BE2C (cell line): ENCODE data around the gene UPK3B.
A peak's percentile ranks its signal among the peaks of the same experiment; 100 is the strongest.
"Not testable (repeated sequence)": the region's sequence is repeated elsewhere in the genome, so short reads cannot be mapped to it uniquely, and the experiment has no call there.

ENCODE experiments used
- DNase-seq: peaks from one replicate; pipeline ENCODE4 v3.0.0-alpha.2; 2020
- H3K27me3 ChIP-seq: fragments of 250-450 bp; sonication (Bioruptor Pico); 2 replicates; pipeline ENCODE4 v1.5.1; 2020; ENCODE audit warnings: mild to moderate bottlenecking
- H3K36me3 ChIP-seq: fragments of 250-450 bp; sonication (Bioruptor Pico); 2 replicates; pipeline ENCODE4 v1.5.1; 2020; ENCODE audit warnings: mild to moderate bottlenecking
- H3K4me1 ChIP-seq: fragments of 250-450 bp; sonication (Bioruptor Pico); 2 replicates; pipeline ENCODE4 v1.5.1; 2020
- H3K4me3 ChIP-seq: 2 replicates; pipeline ENCODE4 v1.5.1; 2011; ENCODE audit warnings: low read depth, low read length
- H3K9me3 ChIP-seq: fragments of 250-450 bp; sonication (Bioruptor Pico); 2 replicates; pipeline ENCODE4 v1.5.1; 2020

Gene UPK3B

GRCh38 chr7:76480403-76481253 is 29.7 kb upstream of the UPK3B start:
- H3K9me3 ChIP-seq, H3K27me3 ChIP-seq, H3K4me1 ChIP-seq, H3K4me3 ChIP-seq, H3K36me3 ChIP-seq, DNase-seq: not testable (repeated sequence)

GRCh38 chr7:76482660-76483059 is 27.7 kb upstream of the UPK3B start:
- not testable (repeated sequence) for H3K4me1 ChIP-seq, H3K36me3 ChIP-seq, H3K27me3 ChIP-seq, DNase-seq, H3K4me3 ChIP-seq, H3K9me3 ChIP-seq

- H3K4me1 ChIP-seq, H3K9me3 ChIP-seq, H3K4me3 ChIP-seq, H3K36me3 ChIP-seq, DNase-seq, H3K27me3 ChIP-seq: not testable (repeated sequence)
These were observed 27.3 kb upstream of the UPK3B start for GRCh38 chr7:76483081-76483480.

DNA sequence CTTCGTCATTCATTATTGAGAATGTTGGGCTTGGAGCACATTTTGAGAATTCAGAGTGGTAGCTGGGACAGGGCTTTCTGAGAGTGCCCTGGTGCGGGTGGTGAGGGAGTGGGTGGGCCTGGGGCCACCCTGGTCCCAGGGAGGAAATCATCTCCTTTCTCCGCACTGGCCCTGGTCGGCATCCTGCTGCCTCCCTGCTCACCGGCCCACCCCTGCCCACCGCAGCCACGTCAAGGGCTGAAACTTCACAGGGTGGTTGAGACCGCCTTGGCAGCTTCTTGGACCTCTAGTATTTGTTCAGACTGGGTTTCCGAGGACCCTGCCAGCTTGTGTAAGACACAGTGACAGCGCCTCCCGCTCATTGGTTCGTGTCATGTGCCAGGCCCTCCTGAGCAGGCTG is 25.9 kb upstream of the UPK3B start:
- H3K27me3 ChIP-seq, H3K4me3 ChIP-seq, H3K4me1 ChIP-seq, DNase-seq, H3K36me3 ChIP-seq, H3K9me3 ChIP-seq: not testable (repeated sequence)

DNA sequence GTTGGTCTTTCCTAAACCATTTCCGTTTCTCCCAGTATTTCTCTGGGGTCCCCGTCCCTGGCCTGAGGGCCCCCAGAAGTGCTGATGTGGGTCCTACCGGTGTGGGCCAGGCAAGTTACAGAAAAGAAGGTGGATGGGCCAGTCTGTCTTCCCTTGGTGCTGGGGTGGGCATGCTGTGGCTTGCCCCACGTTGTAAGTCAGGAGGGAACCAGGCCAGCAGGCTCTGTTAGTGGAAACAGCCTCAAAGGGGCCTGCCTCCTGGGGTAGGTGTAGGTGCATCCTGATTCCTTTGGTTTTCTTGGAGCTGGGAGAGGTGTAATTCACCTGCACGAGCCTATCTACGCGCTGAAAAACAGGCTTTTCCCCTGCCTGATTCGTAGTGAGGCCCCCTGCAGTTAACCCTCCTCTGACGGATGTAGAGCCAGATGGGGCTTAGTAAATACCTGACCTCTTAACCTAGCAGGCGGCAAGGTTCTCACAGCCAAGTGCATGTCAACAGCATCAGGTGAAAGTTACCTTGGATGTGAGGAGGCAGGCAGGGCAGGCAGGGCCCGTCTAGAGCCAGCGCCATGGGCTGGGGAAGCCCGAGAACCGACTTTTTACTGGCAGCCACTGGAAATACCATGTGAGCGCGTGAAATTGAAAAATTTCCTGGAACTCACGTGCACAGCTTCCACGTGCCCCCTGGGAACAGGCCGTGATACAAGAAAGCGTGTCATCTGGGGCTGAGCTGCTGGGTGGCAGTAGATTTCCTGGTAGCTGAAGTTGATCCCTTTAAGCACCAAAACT is 24.3 kb upstream of the UPK3B start:
- not testable (repeated sequence) for H3K27me3 ChIP-seq, H3K4me3 ChIP-seq, DNase-seq, H3K36me3 ChIP-seq, H3K9me3 ChIP-seq, H3K4me1 ChIP-seq

DNA sequence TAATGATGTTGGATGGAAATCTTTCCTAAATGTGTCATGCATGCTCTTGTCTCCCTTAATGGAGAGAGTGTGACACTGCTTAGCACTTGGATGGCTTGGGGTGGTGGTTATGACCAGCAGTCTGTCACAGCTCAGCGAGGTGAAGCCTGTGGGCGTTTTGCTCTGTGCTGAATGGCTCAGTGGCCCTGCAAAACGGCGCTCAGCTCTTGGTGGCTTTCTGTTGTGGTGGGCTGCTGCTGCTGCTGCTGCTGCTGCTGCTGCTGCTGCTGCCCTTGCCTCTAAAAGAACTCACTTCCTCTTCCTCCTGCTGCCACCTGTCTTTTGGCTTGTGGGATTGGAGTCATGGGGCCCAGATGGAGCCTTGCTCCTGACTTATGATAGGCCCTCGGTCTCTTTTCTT is 23.7 kb upstream of the UPK3B start:
- not testable (repeated sequence) for H3K9me3 ChIP-seq, H3K4me3 ChIP-seq

DNA sequence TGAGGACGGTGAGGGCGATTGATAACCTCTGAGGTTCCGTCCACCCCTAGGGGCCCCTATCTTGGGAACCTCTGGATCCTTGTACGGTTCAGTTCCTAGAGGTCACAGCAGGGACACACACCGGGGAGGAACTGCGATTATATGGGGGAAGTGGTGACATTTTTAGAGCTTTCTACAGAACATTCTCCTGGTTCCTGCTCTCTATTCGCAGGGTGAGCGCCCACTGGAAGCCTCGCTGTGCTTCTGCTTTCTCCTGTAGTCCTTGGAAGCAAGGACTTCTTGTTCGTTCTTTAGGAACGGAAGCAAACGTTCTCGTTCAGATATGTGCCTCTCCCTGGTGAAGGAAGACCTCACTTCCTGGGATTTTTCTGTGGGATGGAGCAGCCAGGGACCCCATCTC is 22.4 kb upstream of the UPK3B start:
- H3K4me1 ChIP-seq, H3K9me3 ChIP-seq, H3K27me3 ChIP-seq, H3K4me3 ChIP-seq, H3K36me3 ChIP-seq, DNase-seq: not testable (repeated sequence)

More for the DNA sequence above, 23.7 kb upstream of the UPK3B start:
- not testable (repeated sequence) for H3K36me3 ChIP-seq, H3K27me3 ChIP-seq, DNase-seq, H3K4me1 ChIP-seq

DNA sequence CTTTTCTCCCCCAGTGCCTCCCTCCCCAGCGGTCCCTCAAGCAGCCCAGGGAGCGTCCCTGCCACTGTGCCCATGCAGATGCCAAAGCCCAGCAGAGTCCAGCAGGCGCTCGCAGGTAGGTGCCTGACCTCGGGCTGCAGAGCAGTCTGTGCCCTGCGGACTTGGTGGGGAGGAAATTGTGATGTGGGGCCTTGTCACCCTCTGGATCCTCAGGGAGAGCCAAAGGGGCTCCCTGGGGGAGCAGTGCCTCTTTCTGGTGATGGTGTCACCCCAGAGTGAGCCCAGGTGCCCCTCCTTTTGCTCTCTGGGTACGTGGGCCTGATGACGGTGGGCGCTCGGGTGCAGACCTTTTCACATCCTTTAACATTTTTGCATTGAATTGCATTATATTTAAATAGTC is 18.2 kb upstream of the UPK3B start:
- not testable (repeated sequence) for H3K4me3 ChIP-seq, H3K27me3 ChIP-seq, DNase-seq, H3K9me3 ChIP-seq, H3K4me1 ChIP-seq, H3K36me3 ChIP-seq

- not testable (repeated sequence) for H3K27me3 ChIP-seq, H3K36me3 ChIP-seq
These were observed 14.6 kb upstream of the UPK3B start for GRCh38 chr7:76495717-76496116.

DNA sequence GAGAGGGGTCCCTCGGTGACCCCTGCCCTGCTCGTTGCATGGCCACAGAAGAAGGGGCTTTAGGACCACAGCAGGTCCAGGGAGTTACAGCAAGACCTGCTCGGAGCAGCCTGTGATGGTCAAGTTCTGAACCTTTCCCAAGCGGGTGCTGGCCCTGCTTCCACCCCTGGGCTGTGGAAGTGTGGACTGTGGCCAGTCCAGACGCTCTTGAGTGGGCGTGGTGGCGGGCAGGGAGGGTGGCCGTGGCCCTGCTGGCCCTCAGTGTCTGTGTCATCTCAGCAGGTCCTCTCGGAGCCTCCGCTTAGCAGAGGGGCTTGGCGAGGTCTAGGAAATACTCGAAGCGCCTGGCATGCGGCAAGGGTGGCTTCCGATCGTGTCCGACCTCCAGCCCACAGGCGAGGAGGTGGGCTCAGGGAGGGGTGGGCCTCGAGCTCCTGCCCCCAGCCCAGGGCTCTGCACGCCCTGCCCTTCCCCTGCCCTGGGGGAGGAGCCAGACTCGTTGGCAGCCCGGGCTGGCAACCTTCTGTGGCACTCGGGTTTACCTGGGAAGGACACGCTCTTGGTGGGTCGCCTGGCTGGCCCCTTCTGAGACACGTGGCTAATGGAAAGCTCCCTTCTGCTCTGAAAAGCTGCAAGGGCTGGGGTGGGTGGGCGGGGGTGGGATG is 12.3 kb upstream of the UPK3B start:
- H3K4me1 ChIP-seq, H3K4me3 ChIP-seq, H3K36me3 ChIP-seq, H3K9me3 ChIP-seq, H3K27me3 ChIP-seq, DNase-seq: not testable (repeated sequence)

More at GRCh38 chr7:76495717-76496116, 14.6 kb upstream of the UPK3B start:
- DNase-seq, H3K9me3 ChIP-seq, H3K4me1 ChIP-seq, H3K4me3 ChIP-seq: not testable (repeated sequence)

GRCh38 chr7:76498583-76499200 is 11.7 kb upstream of the UPK3B start:
- H3K4me3 ChIP-seq, H3K27me3 ChIP-seq, H3K4me1 ChIP-seq, H3K36me3 ChIP-seq, DNase-seq, H3K9me3 ChIP-seq: not testable (repeated sequence)

DNA sequence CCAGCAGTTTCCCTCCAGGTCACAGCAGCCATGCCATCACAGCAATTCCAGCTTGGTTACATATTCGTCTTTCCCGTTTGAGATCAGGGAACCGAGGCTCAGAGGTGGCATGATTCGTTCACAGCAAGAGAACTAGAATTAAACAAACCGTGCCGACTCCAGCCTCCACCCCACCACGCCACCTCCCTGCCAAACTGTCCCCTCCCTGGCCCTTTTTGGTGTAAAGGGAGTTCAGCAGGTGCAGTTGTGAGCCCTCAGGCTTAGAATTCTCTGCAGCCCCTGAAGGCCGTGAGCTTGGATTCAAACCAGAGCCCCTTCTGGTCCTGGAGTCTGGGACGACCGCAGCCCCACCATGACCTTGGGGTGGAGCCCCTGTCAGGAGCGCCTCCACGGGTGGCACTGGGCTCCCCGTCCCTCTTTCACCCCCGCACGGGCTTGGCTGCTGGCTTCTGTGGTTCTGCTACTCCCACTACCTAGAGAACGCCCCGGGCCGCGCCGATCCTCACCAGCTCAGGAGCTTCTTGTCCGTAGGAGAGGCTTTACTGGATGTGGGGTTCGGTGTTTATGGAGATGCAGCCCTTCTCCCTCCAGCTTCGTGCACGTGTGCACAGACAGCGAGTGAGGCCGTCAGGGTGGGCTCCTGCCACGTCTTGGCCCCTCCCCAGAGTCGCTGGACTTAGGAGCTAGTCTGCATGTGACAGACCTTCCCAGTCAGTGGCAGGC is 11.0 kb upstream of the UPK3B start:
- not testable (repeated sequence) for H3K4me1 ChIP-seq, DNase-seq, H3K9me3 ChIP-seq, H3K27me3 ChIP-seq, H3K36me3 ChIP-seq
- H3K4me3 ChIP-seq: peak overlapping the region; percentile 33; the same call in 1 of the 2 replicates

GRCh38 chr7:76499924-76500241 is 10.5 kb upstream of the UPK3B start:
- not testable (repeated sequence) for H3K27me3 ChIP-seq, H3K4me1 ChIP-seq, H3K9me3 ChIP-seq, H3K36me3 ChIP-seq
- peak; percentile 76 for DNase-seq
- H3K4me3 ChIP-seq: peak overlapping the region; percentile 8; the same call in 1 of the 2 replicates

DNA sequence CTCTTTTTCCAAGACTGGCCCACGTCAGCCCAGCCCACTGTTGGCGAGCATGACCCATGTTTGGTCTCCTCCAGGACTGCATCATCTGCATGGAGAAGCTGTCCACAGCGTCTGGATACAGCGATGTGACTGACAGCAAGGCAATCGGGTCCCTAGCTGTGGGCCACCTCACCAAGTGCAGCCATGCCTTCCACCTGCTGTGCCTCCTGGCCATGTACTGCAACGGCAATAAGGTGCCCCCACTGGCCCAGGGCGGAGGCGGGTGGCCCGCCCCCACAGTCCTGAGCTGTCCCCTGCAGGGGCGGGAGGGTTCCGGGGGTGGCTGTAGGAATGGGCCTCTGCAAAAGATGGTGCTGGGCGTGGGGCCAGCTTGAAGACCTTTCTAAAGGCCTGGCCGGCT is 8.1 kb upstream of the UPK3B start:
- not testable (repeated sequence) for H3K36me3 ChIP-seq, H3K4me3 ChIP-seq, H3K9me3 ChIP-seq, H3K27me3 ChIP-seq, DNase-seq, H3K4me1 ChIP-seq

DNA sequence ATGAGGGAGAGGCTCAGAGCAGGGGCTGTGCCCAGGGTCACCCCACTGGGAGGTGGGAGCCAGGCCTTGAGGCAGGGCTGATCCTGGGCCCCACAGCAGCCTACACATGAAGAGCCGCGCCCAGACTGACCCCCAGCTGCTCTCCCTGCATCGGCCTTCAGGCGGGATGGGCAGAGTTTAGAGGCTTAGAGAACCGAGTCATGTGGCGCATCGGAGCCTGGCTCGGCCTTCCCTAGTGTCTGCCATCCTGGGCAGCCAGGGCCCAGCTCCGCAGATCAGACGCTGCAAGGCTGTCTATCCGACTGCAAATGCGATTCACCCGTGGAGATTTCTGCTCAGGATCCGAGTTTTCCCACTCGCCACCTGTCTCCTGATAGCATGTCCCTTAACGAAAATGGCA is 7.5 kb upstream of the UPK3B start:
- H3K36me3 ChIP-seq, H3K4me1 ChIP-seq, DNase-seq, H3K27me3 ChIP-seq, H3K9me3 ChIP-seq, H3K4me3 ChIP-seq: not testable (repeated sequence)
